DND-41 (cell line): ENCODE measurements around the gene TMEM121.
"Not testable (repeated sequence)": the region's sequence is repeated elsewhere in the genome, so short reads cannot be mapped to it uniquely, and the experiment has no call there.

Experiments used
- ATAC-seq: fragments of 200-7000 bp; cut with Tn5 transposase; 3 replicates; pipeline ENCODE4 v1.9.1; 2021; ENCODE audit warnings: low read depth; ENCODE audit not compliant: insufficient read depth
- DNase-seq: peaks from one replicate; pipeline ENCODE4 v3.0.0-alpha.2; 2020
- H2AFZ ChIP-seq: 2 replicates; pipeline ENCODE4 v1.6.0; 2012; ENCODE audit warnings: low read depth, low read length
- H3K27ac ChIP-seq: 2 replicates; pipeline ENCODE4 v1.5.1; 2012; ENCODE audit warnings: low read length, inconsistent platforms
- H3K27me3 ChIP-seq: fragments of 200-600 bp; sonication (generic); 2 replicates; pipeline ENCODE4 v1.6.0; 2012; ENCODE audit warnings: low read length, mild to moderate bottlenecking, inconsistent platforms; ENCODE audit not compliant: insufficient read depth, poor library complexity
- H3K36me3 ChIP-seq: 2 replicates; pipeline ENCODE4 v1.5.1; 2012; ENCODE audit warnings: low read length, inconsistent platforms; ENCODE audit not compliant: insufficient read depth
- H3K4me1 ChIP-seq: 2 replicates; pipeline ENCODE4 v1.5.1; 2012; ENCODE audit warnings: mild to moderate bottlenecking, low read length; ENCODE audit not compliant: insufficient read depth
- H3K4me2 ChIP-seq: 2 replicates; pipeline ENCODE4 v1.6.0; 2012; ENCODE audit warnings: mild to moderate bottlenecking, moderate library complexity, low read length, inconsistent platforms; ENCODE audit not compliant: insufficient read depth
- H3K4me3 ChIP-seq, 2 experiments: fragments of 200-600 bp in 1 of 2; shearing (Covaris generic) in 1 of 2; 2 replicates each; pipeline ENCODE4 v1.5.1; 2012 to 2016; ENCODE audit warnings: inconsistent platforms in 2 of 2, low read length in 2 of 2, mild to moderate bottlenecking in 2 of 2, low read depth in 1 of 2, moderate library complexity in 1 of 2
- H3K79me2 ChIP-seq: 2 replicates; pipeline ENCODE4 v1.6.0; 2012; ENCODE audit warnings: low read length, inconsistent platforms; ENCODE audit not compliant: insufficient read depth
- H3K9ac ChIP-seq: 2 replicates; pipeline ENCODE4 v1.6.0; 2012; ENCODE audit warnings: low read depth, mild to moderate bottlenecking, inconsistent platforms, low read length, moderate library complexity
- H3K9me3 ChIP-seq: 2 replicates; pipeline ENCODE4 v1.5.1; 2012; ENCODE audit warnings: low read length, moderate library complexity, mild to moderate bottlenecking, inconsistent platforms; ENCODE audit not compliant: insufficient read depth, severe bottlenecking
- H4K20me1 ChIP-seq: 2 replicates; pipeline ENCODE4 v1.6.0; 2012; ENCODE audit warnings: low read length; ENCODE audit not compliant: insufficient read depth
- EZH2 ChIP-seq: IDR thresholded peaks from 3 replicates; pipeline ENCODE4 v1.6.1; 2012; ENCODE audit warnings: borderline replicate concordance, low read depth, mild to moderate bottlenecking, moderate library complexity, low read length, inconsistent platforms; ENCODE audit not compliant: severe bottlenecking
- TF ChIP-seq, protein P1 (sequence below): IDR thresholded peaks from 2 replicates; pipeline ENCODE4 v1.5.1; 2012; ENCODE audit warnings: borderline replicate concordance, low read length, moderate library complexity, mild to moderate bottlenecking; ENCODE audit not compliant: poor library complexity, severe bottlenecking; ENCODE audit errors: extremely low read depth

TMEM121 gene

GRCh38 chr14:105547741-105548169 lies 21.4 kb downstream of the TMEM121 start:
- H3K9ac ChIP-seq, result no peak overlapping the region
- no peaks in the 10 kb centered on the region for H4K20me1 ChIP-seq
- TF ChIP-seq, protein P1, sequence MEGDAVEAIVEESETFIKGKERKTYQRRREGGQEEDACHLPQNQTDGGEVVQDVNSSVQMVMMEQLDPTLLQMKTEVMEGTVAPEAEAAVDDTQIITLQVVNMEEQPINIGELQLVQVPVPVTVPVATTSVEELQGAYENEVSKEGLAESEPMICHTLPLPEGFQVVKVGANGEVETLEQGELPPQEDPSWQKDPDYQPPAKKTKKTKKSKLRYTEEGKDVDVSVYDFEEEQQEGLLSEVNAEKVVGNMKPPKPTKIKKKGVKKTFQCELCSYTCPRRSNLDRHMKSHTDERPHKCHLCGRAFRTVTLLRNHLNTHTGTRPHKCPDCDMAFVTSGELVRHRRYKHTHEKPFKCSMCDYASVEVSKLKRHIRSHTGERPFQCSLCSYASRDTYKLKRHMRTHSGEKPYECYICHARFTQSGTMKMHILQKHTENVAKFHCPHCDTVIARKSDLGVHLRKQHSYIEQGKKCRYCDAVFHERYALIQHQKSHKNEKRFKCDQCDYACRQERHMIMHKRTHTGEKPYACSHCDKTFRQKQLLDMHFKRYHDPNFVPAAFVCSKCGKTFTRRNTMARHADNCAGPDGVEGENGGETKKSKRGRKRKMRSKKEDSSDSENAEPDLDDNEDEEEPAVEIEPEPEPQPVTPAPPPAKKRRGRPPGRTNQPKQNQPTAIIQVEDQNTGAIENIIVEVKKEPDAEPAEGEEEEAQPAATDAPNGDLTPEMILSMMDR, result no peak
- no peak for TF ChIP-seq EZH2
- no peak overlapping the region for H2AFZ ChIP-seq
- no peak for DNase-seq
- H3K4me2 ChIP-seq, result no peak overlapping the region
- H3K27ac ChIP-seq, result no peak overlapping the region
- no peaks in the 10 kb centered on the region for H3K36me3 ChIP-seq
- H3K9me3 ChIP-seq, result peaks cover 5% of the 10 kb centered on the region
- no peaks in the 10 kb centered on the region for H3K27me3 ChIP-seq
- no peak overlapping the region for H3K4me3 ChIP-seq
- no peaks in the 10 kb centered on the region for H3K79me2 ChIP-seq
- H3K4me1 ChIP-seq, result no peaks in the 10 kb centered on the region
- no peak for ATAC-seq

- peaks cover 4% of the 10 kb centered on the region for H3K27me3 ChIP-seq
- no peak overlapping the region for H3K9ac ChIP-seq
- H4K20me1 ChIP-seq, result no peaks in the 10 kb centered on the region
- no peak for DNase-seq
- H3K4me1 ChIP-seq, result no peaks in the 10 kb centered on the region
- no peak overlapping the region for H2AFZ ChIP-seq
- H3K27ac ChIP-seq, result no peak overlapping the region
- no peaks in the 10 kb centered on the region for H3K9me3 ChIP-seq
- H3K36me3 ChIP-seq, result no peaks in the 10 kb centered on the region
- H3K4me3 ChIP-seq, result no peak overlapping the region
- no peak for ATAC-seq
- H3K79me2 ChIP-seq, result no peaks in the 10 kb centered on the region
- TF ChIP-seq EZH2, result no peak
- no peak overlapping the region for H3K4me2 ChIP-seq
Measured at GRCh38 chr14:105549481-105549880, 23.1 kb downstream of the TMEM121 start.

DNA sequence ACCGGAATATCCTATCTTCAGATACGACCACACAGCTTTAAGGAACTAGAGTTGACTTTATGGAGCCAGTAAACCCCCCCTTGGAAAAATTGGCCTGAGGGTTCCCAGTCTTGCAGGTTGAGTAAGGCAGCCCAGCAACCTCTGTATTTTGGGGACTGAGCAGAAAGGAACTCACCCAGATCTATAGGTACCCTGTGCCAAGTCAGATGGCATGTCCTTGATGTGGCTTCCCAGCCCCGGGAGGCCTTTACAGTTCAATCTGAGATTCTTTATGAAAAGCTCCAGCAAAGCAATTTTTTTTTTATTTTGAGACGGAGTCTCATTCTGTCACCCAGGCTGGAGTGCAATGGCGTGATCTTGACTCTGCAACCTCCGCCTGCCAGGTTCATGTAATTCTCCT lies 27.6 kb downstream of the TMEM121 start:
- no peak overlapping the region for H3K27ac ChIP-seq
- no peak overlapping the region for H3K9ac ChIP-seq
- no peaks in the 10 kb centered on the region for H4K20me1 ChIP-seq
- no peaks in the 10 kb centered on the region for H3K9me3 ChIP-seq
- H3K27me3 ChIP-seq, result peaks cover 8% of the 10 kb centered on the region
- no peak overlapping the region for H3K4me3 ChIP-seq
- peak; percentile 46; the same call in 1 of the 3 replicates for ATAC-seq
- TF ChIP-seq, protein P1, result no peak
- TF ChIP-seq EZH2, result no peak
- H2AFZ ChIP-seq, result no peak overlapping the region
- no peaks in the 10 kb centered on the region for H3K4me1 ChIP-seq
- no peaks in the 10 kb centered on the region for H3K79me2 ChIP-seq
- H3K4me2 ChIP-seq, result no peak overlapping the region
- no peaks in the 10 kb centered on the region for H3K36me3 ChIP-seq
- DNase-seq, result peak; percentile 43

GRCh38 chr14:105554523-105554922 lies 28.1 kb downstream of the TMEM121 start:
- no peak overlapping the region for H3K27ac ChIP-seq
- DNase-seq (no peak), ATAC-seq (no peak)
- H3K79me2 ChIP-seq, result no peaks in the 10 kb centered on the region
- H3K9me3 ChIP-seq, result no peaks in the 10 kb centered on the region
- no peak overlapping the region for H3K4me3 ChIP-seq
- no peak for TF ChIP-seq EZH2
- TF ChIP-seq, protein P1, result no peak
- H4K20me1 ChIP-seq, result no peaks in the 10 kb centered on the region
- H3K9ac ChIP-seq, result no peak overlapping the region
- H3K4me2 ChIP-seq, result no peak overlapping the region
- H3K36me3 ChIP-seq, result no peaks in the 10 kb centered on the region
- 0 out of 2 replicates have a peak, but pooled peaks cover 2% of the 10 kb centered on the region for H3K4me1 ChIP-seq
- H2AFZ ChIP-seq, result no peak overlapping the region
- peaks cover 8% of the 10 kb centered on the region for H3K27me3 ChIP-seq

DNA sequence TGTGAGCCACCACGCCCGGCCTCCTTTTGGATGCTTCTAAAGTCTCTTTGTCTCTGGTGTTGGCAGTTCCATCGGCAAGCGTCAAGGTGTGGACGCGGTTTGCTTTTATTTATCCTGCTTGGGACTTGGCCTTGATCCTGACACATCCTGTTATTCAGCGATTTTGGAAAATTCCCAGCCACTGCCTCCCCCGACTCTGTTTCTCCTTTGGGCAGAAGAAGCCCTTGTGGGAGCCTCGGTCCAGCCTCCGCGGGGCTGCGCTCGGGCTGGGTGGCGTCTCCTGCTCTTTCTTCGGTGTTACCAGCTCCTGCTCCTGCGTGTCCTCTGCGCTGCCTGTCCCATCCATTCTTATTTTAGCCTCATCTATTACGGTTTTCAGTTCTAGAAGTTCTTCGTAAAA lies 31.3 kb downstream of the TMEM121 start:
- H4K20me1 ChIP-seq, H3K4me3 ChIP-seq, H3K27ac ChIP-seq, H3K36me3 ChIP-seq, H2AFZ ChIP-seq, H3K27me3 ChIP-seq, H3K9me3 ChIP-seq, ATAC-seq, H3K4me1 ChIP-seq, H3K9ac ChIP-seq, H3K4me2 ChIP-seq, H3K79me2 ChIP-seq, DNase-seq: not testable (repeated sequence)
